H9 (cell line): Measurements from ENCODE around the gene SKIL. TPM values are rescaled to one million over a fixed set of nuclear protein-coding genes. Genes with fewer than 3 reads are reported as not detected.

ENCODE experiments used
- DNase-seq: peaks from one replicate; pipeline ENCODE4 v3.0.0-alpha.2; 2017
- H2AFZ ChIP-seq: one replicate; pipeline ENCODE4 v1.6.1; 2013; ENCODE audit warnings: mild to moderate bottlenecking, low read length, control low read depth, moderate library complexity
- H2AK5ac ChIP-seq: 2 replicates; pipeline ENCODE4 v1.6.1; 2013; ENCODE audit warnings: low read length, control low read depth, mixed read lengths; ENCODE audit not compliant: insufficient read length
- H2BK120ac ChIP-seq: one replicate; pipeline ENCODE4 v1.6.1; 2013; ENCODE audit warnings: low read depth, mild to moderate bottlenecking, low read length, control low read depth, inconsistent platforms; ENCODE audit not compliant: poor library complexity, severe bottlenecking
- H2BK12ac ChIP-seq: 2 replicates; pipeline ENCODE4 v1.6.1; 2013; ENCODE audit warnings: low read length, control low read depth, mixed read lengths, low read depth; ENCODE audit not compliant: insufficient read length
- H2BK15ac ChIP-seq: 2 replicates; pipeline ENCODE4 v1.6.1; 2013; ENCODE audit warnings: low read depth, low read length, control low read depth
- H2BK20ac ChIP-seq: one replicate; pipeline ENCODE4 v1.6.1; 2013; ENCODE audit warnings: low read depth, mild to moderate bottlenecking, low read length, control low read depth, inconsistent platforms; ENCODE audit not compliant: poor library complexity, severe bottlenecking
- H2BK5ac ChIP-seq: 2 replicates; pipeline ENCODE4 v1.6.1; 2013; ENCODE audit warnings: low read length, control low read depth, mixed read lengths; ENCODE audit not compliant: insufficient read length
- H3K14ac ChIP-seq: 2 replicates; pipeline ENCODE4 v1.6.1; 2013; ENCODE audit warnings: low read length, control low read depth; ENCODE audit not compliant: insufficient read depth
- H3K18ac ChIP-seq: 2 replicates; pipeline ENCODE4 v1.6.1; 2013; ENCODE audit warnings: low read depth, mild to moderate bottlenecking, mixed read lengths, low read length, control low read depth; ENCODE audit not compliant: insufficient read length
- H3K23ac ChIP-seq: 2 replicates; pipeline ENCODE4 v1.6.1; 2013; ENCODE audit warnings: low read length, control low read depth, mixed read lengths, low read depth; ENCODE audit not compliant: insufficient read length
- H3K23me2 ChIP-seq: 2 replicates; pipeline ENCODE4 v1.6.1; 2013; ENCODE audit warnings: low read depth, mild to moderate bottlenecking, mixed read lengths, low read length, control low read depth; ENCODE audit not compliant: insufficient read length, poor library complexity, severe bottlenecking
- H3K27ac ChIP-seq: 2 replicates; pipeline ENCODE4 v1.5.1; 2013; ENCODE audit warnings: low read length, control low read depth, mixed read lengths, low read depth; ENCODE audit not compliant: insufficient read length
- H3K27me3 ChIP-seq: 2 replicates; pipeline ENCODE4 v1.6.1; 2013; ENCODE audit warnings: low read length, control low read depth, inconsistent platforms; ENCODE audit not compliant: insufficient read depth
- H3K4ac ChIP-seq: 2 replicates; pipeline ENCODE4 v1.6.1; 2013; ENCODE audit warnings: low read depth, mild to moderate bottlenecking, control low read depth, inconsistent platforms, low read length, moderate library complexity
- H3K4me1 ChIP-seq: 2 replicates; pipeline ENCODE4 v1.6.1; 2013; ENCODE audit warnings: low read length, control low read depth, inconsistent platforms; ENCODE audit not compliant: insufficient read depth
- H3K4me2 ChIP-seq: 2 replicates; pipeline ENCODE4 v1.6.1; 2013; ENCODE audit warnings: low read length, control low read depth, mixed read lengths; ENCODE audit not compliant: insufficient read length, insufficient read depth
- H3K56ac ChIP-seq: 2 replicates; pipeline ENCODE4 v1.6.1; 2013; ENCODE audit warnings: low read depth, mild to moderate bottlenecking, mixed read lengths, low read length, control low read depth; ENCODE audit not compliant: insufficient read length
- H3K79me1 ChIP-seq: 2 replicates; pipeline ENCODE4 v1.6.1; 2013; ENCODE audit warnings: low read depth, mild to moderate bottlenecking, moderate library complexity, low read length, control low read depth, inconsistent platforms; ENCODE audit not compliant: insufficient read depth, poor library complexity, severe bottlenecking
- H3K79me2 ChIP-seq: 2 replicates; pipeline ENCODE4 v1.6.1; 2013; ENCODE audit warnings: low read length, control low read depth, inconsistent platforms; ENCODE audit not compliant: insufficient read depth
- H3K9ac ChIP-seq: 2 replicates; pipeline ENCODE4 v1.6.1; 2013; ENCODE audit warnings: low read length, control low read depth, mixed read lengths; ENCODE audit not compliant: insufficient read length; ENCODE audit errors: extremely low read depth
- H3K9me3 ChIP-seq: one replicate; pipeline ENCODE4 v1.6.1; 2013; ENCODE audit warnings: low read depth, low read length, inconsistent platforms; ENCODE audit not compliant: control insufficient read depth
- H3T11ph ChIP-seq: one replicate; pipeline ENCODE4 v1.6.1; 2013; ENCODE audit warnings: mild to moderate bottlenecking, low read length, control low read depth, inconsistent platforms
- H4K20me1 ChIP-seq: one replicate; pipeline ENCODE4 v1.6.1; 2013; ENCODE audit not compliant: control insufficient read depth, insufficient read length, insufficient read depth
- H4K5ac ChIP-seq: 2 replicates; pipeline ENCODE4 v1.6.1; 2013; ENCODE audit warnings: low read depth, mild to moderate bottlenecking, mixed read lengths, low read length, control low read depth; ENCODE audit not compliant: insufficient read length
- H4K8ac ChIP-seq: replicated peaks from 2 replicates; pipeline ENCODE4 v1.6.1; 2013; ENCODE audit warnings: low read length, control low read depth, mixed read lengths, low read depth; ENCODE audit not compliant: insufficient read length
- H4K91ac ChIP-seq: 2 replicates; pipeline ENCODE4 v1.6.1; 2013; ENCODE audit warnings: low read depth, mild to moderate bottlenecking, moderate library complexity, mixed read lengths, low read length, control low read depth; ENCODE audit not compliant: insufficient read length
- H3K27ac Mint-ChIP-seq, 3 experiments: 2 replicates in 2 of 3; 3 replicates in 1 of 3; pipeline ENCODE4 v1.8.0; 2020 to 2021; ENCODE audit warnings: mixed read lengths in 3 of 3, mild to moderate bottlenecking in 1 of 3, moderate library complexity in 1 of 3
- H3K27me3 Mint-ChIP-seq: 2 replicates; pipeline ENCODE4 v1.8.0; 2021; ENCODE audit warnings: low read depth, mild to moderate bottlenecking, moderate library complexity, mixed read lengths
- H3K36me3 Mint-ChIP-seq, 3 experiments: 2 replicates in 2 of 3; 3 replicates in 1 of 3; pipeline ENCODE4 v1.8.0; 2020 to 2021; ENCODE audit warnings: low read depth in 3 of 3, mixed read lengths in 3 of 3; ENCODE audit not compliant: insufficient read depth in 1 of 3
- H3K4me1 Mint-ChIP-seq, 2 experiments: 2 replicates each; pipeline ENCODE4 v1.8.0; 2020; ENCODE audit warnings: mixed read lengths in 2 of 2
- H3K4me3 Mint-ChIP-seq, 2 experiments: 2 replicates in 1 of 2; 3 replicates in 1 of 2; pipeline ENCODE4 v1.8.0; 2020 to 2021; ENCODE audit warnings: mild to moderate bottlenecking in 2 of 2, mixed read lengths in 2 of 2, moderate library complexity in 1 of 2
- H3K9me3 Mint-ChIP-seq, 2 experiments: 2 replicates in 1 of 2; 3 replicates in 1 of 2; pipeline ENCODE4 v1.8.0; 2020; ENCODE audit warnings: mild to moderate bottlenecking in 2 of 2, mixed read lengths in 2 of 2, moderate library complexity in 1 of 2
- WGBS: extraction: QIAGEN DNeasy Blood & Tissue Kit; methylation state at CpG from one replicate; pipeline ENCODE4 v1.1.7; 2013; ENCODE audit warnings: missing lambda C conversion rate, low lambda C conversion rate, mixed read lengths; ENCODE audit not compliant: insufficient read length; ENCODE audit errors: extremely low coverage; 5-methylcytosine and 5-hydroxymethylcytosine counted together
- total RNA-seq: library from RNA; stranded (reverse); gene quantifications from 2 replicates; pipeline ENCODE4 v1.2.1, GENCODE V29; 2021
- TF ChIP-seq, protein P1 (sequence below): fragments of 200-600 bp; sonication (generic); conservative IDR thresholded peaks from 3 replicates; pipeline ENCODE4 v1.8.0; 2021; ENCODE audit warnings: antibody characterized with exemption, mild to moderate bottlenecking

Gene SKIL
- total RNA-seq, 1 experiment from 2014 or later, result 170 TPM

- Histone ChIP-seq H3K56ac (no peak overlapping the region), H3K79me2 (no peaks in the 10 kb centered on the region), H4K5ac (no peak overlapping the region), H3K23ac (no peak overlapping the region), H2BK20ac (no peak overlapping the region), H2BK120ac (no peak overlapping the region), H4K8ac (no peak overlapping the region), H4K91ac (no peak overlapping the region), H2BK5ac (no peak overlapping the region), H3K23me2 (no peaks in the 10 kb centered on the region), H3K4ac (no peak overlapping the region), H3K14ac (no peak overlapping the region), H2AFZ (no peak overlapping the region), H3K27me3 (no peaks in the 10 kb centered on the region), H3K9me3 (no peaks in the 10 kb centered on the region), H3K27ac (no peak overlapping the region), H3T11ph (no peak overlapping the region), H3K18ac (no peak overlapping the region), H2BK15ac (no peak overlapping the region), H3K9ac (no peak overlapping the region), H3K4me1 (no peaks in the 10 kb centered on the region), H3K4me2 (no peak overlapping the region), H2BK12ac (no peak overlapping the region), H4K20me1 (no peaks in the 10 kb centered on the region), H2AK5ac (no peak overlapping the region), H3K79me1 (no peaks in the 10 kb centered on the region)
- DNase-seq, result no peak
- peaks cover 0 to 7% (median 0%) of the 10 kb centered on the region in 3 experiments; a peak in 3 of 7 replicates for H3K36me3 Mint-ChIP-seq
- H3K4me1 Mint-ChIP-seq, result peaks cover 14 to 21% of the 10 kb centered on the region in 2 experiments
- H3K27ac Mint-ChIP-seq, result peak overlapping the region in 2 of 3 experiments; percentile 76 to 94; a peak in 4 of 7 replicates
- TF ChIP-seq, protein P1, sequence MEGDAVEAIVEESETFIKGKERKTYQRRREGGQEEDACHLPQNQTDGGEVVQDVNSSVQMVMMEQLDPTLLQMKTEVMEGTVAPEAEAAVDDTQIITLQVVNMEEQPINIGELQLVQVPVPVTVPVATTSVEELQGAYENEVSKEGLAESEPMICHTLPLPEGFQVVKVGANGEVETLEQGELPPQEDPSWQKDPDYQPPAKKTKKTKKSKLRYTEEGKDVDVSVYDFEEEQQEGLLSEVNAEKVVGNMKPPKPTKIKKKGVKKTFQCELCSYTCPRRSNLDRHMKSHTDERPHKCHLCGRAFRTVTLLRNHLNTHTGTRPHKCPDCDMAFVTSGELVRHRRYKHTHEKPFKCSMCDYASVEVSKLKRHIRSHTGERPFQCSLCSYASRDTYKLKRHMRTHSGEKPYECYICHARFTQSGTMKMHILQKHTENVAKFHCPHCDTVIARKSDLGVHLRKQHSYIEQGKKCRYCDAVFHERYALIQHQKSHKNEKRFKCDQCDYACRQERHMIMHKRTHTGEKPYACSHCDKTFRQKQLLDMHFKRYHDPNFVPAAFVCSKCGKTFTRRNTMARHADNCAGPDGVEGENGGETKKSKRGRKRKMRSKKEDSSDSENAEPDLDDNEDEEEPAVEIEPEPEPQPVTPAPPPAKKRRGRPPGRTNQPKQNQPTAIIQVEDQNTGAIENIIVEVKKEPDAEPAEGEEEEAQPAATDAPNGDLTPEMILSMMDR, result no peak
- no CpG with 5 or more reads among the region's 2 CpGs for WGBS
- H3K9me3 Mint-ChIP-seq, result no peaks in the 10 kb centered on the region
- peak overlapping the region in 1 of 2 experiments; percentile 51; a peak in 2 of 5 replicates for H3K4me3 Mint-ChIP-seq
- peaks cover 8% of the 10 kb centered on the region for H3K27me3 Mint-ChIP-seq
Measured at GRCh38 chr3:170426240-170426797, 68.8 kb downstream of the SKIL start.
